WI38 (cell line): ENCODE data around the gene COL6A3.

Experiments used
- H3K4me3 ChIP-seq: 2 replicates; pipeline ENCODE4 v1.5.1; 2011; ENCODE audit warnings: low read depth, mild to moderate bottlenecking, control low read depth, low read length
- TF ChIP-seq, protein P1 (sequence below): IDR thresholded peaks from 2 replicates; pipeline ENCODE4 v1.5.1; 2012; ENCODE audit warnings: low read depth, mild to moderate bottlenecking, control low read depth, low read length

The COL6A3 gene

DNA sequence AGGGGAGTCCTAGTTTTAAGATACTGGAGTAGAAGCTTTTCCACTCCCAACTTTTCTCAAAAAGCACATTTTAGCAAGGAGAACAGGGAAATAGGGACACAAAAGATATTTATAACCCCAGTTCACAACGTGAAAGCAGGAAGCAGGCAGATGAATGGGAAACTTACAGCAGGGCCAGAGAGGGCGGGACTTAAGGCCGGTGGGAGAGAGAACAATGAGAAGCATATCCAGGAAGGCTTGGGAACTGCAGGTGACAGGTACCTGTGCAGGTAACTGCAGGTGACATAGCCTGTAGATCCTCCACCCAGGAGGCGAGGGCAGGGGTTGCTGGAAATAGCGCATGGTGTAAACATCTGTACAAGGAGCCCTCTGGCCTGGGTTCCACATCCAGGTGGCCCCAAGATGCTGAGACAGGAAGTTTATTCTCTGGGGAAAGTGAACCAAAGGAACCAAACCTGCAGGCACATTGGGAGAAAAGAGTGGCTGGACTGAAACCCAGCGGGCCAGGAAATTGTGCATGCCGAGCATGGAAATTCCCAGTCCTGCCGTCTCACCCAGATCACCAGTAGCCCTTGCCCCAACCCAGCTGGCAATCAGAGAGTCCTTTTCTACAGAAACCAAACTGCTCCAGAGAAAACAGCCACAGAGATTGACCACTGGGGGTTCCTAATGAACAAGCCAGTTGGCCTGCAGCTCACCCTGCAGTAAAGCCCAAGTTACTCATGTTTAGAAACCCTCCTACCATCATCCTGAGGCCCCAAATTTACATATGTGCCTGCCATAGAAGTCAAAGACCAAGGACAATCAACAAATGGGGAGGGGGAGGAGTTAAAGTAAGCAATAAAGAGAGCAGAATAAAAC lies 24.3 kb upstream of the COL6A3 start:
- TF ChIP-seq, protein P1, sequence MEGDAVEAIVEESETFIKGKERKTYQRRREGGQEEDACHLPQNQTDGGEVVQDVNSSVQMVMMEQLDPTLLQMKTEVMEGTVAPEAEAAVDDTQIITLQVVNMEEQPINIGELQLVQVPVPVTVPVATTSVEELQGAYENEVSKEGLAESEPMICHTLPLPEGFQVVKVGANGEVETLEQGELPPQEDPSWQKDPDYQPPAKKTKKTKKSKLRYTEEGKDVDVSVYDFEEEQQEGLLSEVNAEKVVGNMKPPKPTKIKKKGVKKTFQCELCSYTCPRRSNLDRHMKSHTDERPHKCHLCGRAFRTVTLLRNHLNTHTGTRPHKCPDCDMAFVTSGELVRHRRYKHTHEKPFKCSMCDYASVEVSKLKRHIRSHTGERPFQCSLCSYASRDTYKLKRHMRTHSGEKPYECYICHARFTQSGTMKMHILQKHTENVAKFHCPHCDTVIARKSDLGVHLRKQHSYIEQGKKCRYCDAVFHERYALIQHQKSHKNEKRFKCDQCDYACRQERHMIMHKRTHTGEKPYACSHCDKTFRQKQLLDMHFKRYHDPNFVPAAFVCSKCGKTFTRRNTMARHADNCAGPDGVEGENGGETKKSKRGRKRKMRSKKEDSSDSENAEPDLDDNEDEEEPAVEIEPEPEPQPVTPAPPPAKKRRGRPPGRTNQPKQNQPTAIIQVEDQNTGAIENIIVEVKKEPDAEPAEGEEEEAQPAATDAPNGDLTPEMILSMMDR: no peak
- H3K4me3 ChIP-seq: no peak overlapping the region

DNA sequence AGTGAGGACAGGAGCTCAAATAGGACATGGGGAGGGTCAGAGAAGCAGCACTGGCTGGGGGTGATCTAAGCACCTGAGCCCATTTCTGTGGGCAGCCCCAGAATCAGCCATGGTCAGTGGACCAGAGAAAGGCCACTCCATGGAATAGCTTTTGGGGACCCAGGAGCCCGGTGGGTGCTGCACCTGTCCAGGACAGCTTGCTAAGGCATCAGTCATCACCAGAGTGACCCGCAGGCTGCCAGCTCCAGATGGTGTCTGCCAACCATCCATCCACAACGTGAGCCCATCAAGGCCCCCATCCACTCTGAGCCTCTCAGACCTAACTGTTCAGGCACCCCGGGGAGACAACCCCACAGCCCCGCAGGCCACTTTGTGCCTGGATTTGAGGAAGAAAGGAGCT lies 23.6 kb upstream of the COL6A3 start:
- TF ChIP-seq, protein P1: no peak
- no peak overlapping the region for H3K4me3 ChIP-seq

DNA sequence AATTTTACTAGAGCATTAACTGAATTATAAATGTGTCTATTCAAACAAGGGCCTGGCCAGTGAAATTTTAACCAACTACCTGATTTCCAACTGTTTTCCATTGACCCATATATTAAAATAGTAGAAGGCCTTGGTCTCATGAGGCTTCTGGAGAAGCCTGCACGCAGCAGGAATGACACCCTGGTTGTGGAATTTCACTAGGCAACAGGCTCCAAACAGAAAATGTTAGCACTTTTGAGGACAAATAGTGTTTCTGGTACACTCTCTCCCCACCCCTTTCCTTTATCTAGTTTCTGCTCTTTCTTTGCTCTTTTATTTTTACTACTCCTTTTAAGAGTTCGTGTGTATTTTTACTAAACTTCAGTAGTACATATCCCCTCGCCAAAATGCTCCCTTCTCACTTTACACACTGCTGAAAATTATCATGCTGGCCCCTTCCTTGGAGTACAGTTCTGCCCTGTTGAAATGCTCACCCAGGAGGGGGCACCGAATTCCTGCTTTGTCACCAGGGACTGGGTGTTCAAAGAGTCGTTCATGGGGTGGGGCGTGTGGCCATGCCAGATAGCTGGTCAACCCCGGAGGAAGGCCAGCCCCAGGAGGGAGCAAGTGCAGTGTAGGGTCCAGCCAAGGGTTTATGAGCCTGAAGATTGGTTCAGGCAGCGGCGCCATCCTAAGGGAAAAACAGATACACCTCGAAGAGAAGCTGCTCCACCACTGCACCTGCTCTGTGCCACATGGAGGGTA lies 22.1 kb upstream of the COL6A3 start:
- H3K4me3 ChIP-seq: no peak overlapping the region
- TF ChIP-seq, protein P1: no peak

DNA sequence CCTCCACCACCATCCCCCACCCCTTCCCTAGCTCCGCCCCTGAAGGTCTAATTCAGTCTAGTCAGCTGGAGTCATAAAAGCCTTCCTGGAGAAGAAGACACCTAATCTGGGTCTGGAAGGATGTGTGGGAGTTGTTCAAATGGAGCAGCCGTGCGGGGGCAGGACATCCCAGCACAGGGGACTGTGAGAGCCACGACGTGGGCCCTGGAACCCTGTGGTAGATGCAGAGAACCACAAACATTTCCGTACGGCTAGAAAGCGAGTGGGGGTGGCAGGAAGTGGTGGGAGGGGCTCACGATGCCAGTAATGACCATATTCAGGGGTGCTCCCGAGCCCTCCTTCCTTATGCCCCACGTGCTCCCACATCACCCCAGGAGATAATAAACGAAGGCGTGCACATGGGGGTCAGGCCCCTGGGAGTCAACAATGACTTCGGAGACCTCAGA lies 20.9 kb upstream of the COL6A3 start:
- TF ChIP-seq, protein P1: no peak
- H3K4me3 ChIP-seq: no peak overlapping the region

DNA sequence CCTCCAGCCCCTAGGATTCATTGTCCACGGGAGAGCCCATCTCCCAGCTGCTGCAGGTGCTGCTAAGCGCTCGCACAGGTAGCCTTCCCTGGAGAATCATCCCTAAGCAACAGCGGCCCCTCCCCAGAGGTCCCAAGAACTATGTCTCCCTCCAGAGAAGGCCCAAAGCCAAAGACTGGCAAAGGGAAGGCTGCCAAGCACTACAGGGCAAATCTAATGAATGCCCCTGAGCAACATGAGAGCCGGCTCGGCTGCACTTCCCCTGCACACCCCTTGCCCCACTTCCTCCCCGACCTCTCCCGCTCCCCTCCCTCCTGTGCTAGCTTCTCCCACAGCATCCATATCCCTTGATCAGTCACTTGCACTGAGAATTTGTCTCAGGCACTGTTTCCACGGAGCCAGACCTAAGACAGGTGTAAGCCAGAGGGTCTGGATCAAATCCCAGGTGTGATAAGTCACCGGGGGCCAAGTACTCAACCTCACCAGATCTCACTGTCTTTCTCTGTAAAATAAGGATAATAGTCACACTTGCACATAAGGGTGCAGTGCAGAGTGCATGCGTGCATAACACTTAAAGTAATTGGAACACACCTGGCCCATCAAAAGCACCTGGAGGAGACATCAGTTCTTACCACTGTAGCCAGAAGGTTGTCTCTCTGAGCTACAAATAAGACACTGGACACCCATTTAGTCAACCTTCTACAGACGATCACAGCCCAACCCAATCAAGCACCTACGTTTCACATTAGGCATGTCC lies 20.1 kb upstream of the COL6A3 start:
- TF ChIP-seq, protein P1: no peak
- no peak overlapping the region for H3K4me3 ChIP-seq

DNA sequence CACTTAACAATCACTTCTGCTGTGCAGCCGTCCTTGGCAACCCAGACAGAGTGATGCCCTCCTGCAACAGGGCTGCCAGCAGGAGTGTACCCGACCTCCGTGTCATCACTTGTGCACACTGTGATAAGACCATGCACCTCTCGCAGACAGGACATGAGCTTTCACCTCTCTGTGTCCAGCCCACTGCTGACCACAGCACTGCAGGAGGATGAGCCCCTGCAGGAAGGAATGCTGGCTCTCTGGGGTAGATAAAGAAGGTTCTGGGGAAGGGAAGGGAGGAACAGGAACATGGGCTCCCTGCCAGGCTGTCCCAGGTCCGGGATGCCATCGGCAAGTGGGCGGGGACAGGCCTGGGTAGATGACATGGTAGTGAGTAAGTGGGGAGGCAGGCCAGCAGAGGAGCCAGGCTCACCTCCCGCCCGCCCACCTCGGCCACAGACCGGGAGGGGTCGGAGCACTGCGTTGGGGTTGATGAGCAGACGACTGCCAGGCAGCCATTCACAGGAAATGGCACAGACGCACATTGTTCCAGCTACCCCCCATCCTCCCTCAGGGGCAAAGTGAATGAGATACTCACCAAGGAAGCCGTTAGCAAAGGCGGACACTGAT lies 18.6 kb upstream of the COL6A3 start:
- TF ChIP-seq, protein P1: no peak
- H3K4me3 ChIP-seq: no peak overlapping the region; the same call in 1 of the 2 replicates
